Erythroblast (primary cell): ENCODE data around the gene DIP2C.

ENCODE experiments used
- GATA1 ChIP-seq: IDR thresholded peaks from 2 replicates; pipeline ENCODE4 v1.6.1; 2011; ENCODE audit warnings: low read depth, mild to moderate bottlenecking, control low read depth, low read length, moderate library complexity
- POLR2A ChIP-seq: IDR thresholded peaks from 2 replicates; pipeline ENCODE4 v1.6.1; 2011; ENCODE audit warnings: mild to moderate bottlenecking, low read length

GRCh38 chr10:340646-341045, 348.8 kb downstream of the DIP2C start:
- no peak for TF ChIP-seq POLR2A
- no peak for TF ChIP-seq GATA1
